Stimulated activated CD8-positive, alpha-beta memory T cell treated with anti-CD3 and anti-CD28 coated beads, Interleukin-15, amount 100 ng/mL, for 1 hour (primary cell): ENCODE results near the gene SLC6A13.
"Not testable (repeated sequence)": the region's sequence is repeated elsewhere in the genome, so short reads cannot be mapped to it uniquely, and the experiment has no call there.

Source experiments
- DNase-seq: peaks from one replicate; pipeline ENCODE4 v3.0.0-alpha.2; 2020; ENCODE audit warnings: low read depth

The SLC6A13 gene

GRCh38 chr12:264269-264668 lies 1.6 kb upstream of the SLC6A13 start:
- DNase-seq, result no peak

- DNase-seq, result no peak
These were observed 938 bp upstream of the SLC6A13 start for GRCh38 chr12:263574-263973.

- no peak for DNase-seq
These were observed 523 bp downstream of the SLC6A13 start for GRCh38 chr12:262113-262512.

GRCh38 chr12:257521-258321 lies 4.9 kb downstream of the SLC6A13 start:
- no peak for DNase-seq

DNA sequence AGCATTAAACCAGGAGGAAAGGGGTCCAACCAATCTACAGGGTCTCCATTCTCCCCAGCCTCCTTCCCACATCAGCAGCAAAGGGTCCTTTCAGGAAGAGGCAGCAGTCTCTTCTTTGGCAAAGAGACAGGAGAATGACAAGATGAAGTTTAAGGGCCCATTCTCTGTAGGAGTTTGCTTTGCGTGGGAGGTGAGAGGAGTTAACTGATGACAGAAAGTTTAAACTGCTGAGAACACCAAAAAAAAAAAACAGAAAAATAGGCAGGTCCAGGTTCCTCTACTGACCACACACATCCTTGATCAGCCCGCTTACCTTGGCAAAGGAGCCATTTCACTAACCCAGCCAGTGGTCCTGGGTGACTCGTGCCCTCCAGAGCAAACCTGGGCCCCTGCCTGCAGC lies 5.7 kb downstream of the SLC6A13 start:
- DNase-seq, result no peak

- DNase-seq, result no peak
These were observed 6.4 kb downstream of the SLC6A13 start for GRCh38 chr12:256225-256624.

DNA sequence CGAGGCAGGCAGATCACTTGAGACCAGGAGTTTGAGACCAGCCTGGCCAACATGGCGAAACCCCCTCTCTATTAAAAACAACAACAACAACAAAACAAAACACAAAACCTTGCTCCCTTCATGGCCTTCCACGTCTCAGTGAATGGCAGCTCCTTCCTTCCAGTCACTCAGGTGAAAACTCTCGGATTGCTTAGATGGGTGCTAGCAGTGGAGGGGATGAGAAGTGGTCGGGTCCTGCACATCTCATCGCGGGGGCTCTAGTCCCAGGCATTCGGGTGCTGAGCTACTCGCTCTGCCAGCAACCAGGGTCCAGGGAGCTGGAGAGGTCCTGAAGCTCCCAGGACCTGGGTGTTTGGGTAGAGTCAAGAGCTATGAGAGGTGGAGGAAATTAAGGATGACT lies 7.7 kb downstream of the SLC6A13 start:
- DNase-seq, result no peak

GRCh38 chr12:254039-254438 lies 8.6 kb downstream of the SLC6A13 start:
- no peak for DNase-seq

GRCh38 chr12:253116-253831 lies 9.4 kb downstream of the SLC6A13 start:
- no peak for DNase-seq

DNA sequence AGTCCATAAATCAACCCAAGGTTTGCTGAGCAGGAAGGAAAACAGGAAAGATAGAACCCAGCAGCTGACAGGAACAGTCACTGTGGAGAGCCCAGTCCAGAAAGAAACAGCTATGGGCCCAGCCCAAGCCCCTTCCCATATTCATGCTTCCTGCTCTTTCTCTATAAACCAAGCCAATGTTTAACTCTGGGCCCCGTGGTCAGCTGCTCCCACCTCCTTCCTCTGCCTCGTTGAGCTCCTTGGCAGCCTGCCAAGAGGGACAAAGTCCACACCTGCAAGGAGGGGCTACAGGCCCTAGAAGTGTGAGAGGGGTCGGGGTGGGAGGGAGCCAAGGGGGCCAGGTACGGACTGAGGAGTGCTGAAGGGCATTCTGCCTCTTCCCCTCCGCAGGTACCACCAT lies 10.0 kb downstream of the SLC6A13 start:
- no peak for DNase-seq

DNA sequence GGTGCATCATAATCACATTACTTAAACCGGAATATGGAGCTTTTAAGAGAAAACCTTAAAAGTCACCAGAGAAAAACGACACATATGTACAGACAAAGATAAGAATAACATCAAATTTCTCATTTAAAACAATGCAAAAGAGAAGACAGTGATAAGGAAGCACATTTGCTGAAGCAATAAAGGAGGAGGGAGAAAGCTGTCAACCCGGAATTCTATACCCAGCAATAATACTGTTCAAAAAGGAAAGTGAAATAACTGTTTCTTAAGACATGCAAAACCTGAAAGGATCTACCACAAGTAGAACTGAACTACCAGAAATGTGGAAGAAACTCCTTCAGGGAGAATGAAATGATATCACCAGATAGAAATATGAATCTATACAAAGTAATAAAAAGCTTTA lies 15.4 kb downstream of the SLC6A13 start:
- DNase-seq, result no peak

DNA sequence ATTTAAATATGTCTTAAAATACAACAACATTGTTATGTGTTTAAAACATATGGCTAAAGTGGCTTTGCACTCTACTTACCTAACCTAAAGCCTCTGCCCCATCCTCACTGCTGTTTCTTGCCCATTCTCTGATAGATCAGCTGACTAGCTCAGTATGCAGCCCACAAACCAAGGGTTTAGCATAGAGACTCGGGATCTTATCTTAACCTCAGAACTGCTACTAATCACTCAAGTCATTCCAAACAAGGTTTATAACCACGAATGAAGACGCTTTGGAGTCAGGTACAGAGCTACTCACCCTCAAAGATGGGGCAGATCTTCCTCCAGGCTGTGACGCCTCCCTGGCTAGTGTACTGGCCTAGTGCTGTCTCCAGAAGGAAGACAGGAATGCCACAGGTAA lies 19.3 kb downstream of the SLC6A13 start:
- DNase-seq, result no peak

DNA sequence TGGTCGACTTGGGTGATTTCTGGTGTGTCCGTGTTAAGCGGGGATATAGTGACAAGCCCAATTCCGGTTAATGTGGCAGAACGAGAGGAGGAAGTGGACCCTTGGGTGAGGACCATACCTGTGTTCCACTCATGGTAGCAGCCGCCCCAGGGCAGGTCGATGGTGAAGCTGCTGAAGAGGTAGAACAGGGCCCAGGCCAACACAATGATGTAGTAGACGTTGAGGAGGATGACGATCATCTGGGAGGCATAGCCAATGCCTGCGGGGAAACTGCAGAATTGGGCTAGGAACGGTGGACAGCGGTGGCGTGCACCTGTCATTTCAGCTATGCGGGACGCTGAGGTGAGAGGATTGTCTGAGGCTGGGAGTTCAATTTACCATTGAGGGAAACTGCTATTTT lies 20.1 kb downstream of the SLC6A13 start:
- DNase-seq, result no peak

DNA sequence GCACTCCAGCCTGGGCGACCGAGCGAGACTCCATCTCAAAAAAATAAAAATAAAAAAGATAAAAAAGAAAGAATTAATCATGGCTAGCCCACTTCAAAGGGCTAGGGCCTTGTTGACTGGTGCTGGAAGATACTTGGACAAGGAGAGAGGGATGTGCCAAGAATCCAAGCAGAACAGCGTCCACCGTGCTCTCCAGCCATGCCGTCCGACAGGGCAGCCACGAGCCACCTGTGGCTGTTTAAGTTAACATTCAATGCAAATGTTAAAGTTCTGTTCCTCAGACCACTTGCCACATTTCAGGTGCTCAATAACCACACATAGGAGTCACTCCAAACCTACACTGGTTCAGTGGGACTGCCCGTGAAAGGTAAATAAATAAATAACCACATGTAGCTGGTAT lies 21.4 kb downstream of the SLC6A13 start:
- no peak for DNase-seq

DNA sequence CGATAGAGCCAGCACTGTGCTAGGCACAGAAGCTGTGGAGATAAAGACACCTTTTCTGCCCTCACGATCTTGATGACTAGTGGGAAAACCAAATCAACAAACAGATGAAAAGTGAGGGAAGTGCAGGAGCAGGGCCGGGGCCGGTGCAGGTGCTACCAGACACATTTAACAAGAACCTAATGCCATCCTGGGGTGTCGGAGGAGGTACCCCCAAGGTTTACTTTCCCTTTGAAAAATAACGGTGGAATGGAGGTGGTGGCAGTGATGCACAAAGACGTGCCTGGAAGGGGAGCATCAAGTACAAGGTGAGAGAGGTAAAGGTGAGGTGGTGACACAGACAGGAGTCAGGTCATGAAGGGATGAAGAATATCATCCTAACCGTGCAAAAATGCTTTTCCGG lies 22.1 kb downstream of the SLC6A13 start:
- no peak for DNase-seq

DNA sequence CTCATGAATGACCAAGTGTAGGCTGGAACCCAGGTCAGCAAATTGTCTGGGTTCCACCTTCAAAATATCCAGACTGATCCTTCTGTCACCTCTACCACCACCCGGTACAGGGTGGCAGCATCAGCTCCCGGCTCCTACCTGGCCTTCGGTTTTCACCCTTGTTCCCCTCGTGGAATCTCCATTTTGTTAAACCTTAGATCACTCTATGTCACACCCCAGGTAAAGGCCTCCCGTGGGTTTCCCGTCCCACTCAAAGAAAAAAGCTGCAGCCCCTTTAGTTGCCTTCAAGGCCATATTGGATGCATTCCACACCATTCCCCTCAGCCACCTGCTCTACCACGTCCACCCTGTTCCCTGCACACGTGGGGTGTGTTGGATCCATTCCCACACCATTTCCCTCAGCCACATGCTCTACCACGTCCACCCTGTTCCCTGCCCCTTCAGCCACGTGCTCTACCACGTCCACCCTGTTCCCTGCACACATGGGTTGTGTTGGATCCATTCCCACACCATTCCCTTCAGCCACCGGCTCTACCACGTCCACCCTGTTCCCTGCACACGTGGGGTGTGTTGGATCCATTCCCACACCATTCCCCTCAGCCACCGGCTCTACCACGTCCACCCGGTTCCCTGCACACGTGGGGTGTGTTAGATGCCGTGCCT lies 23.8 kb downstream of the SLC6A13 start:
- DNase-seq, result no peak

GRCh38 chr12:238116-238515 lies 24.5 kb downstream of the SLC6A13 start:
- DNase-seq, result no peak

GRCh38 chr12:237026-237815 lies 25.4 kb downstream of the SLC6A13 start:
- no peak for DNase-seq

GRCh38 chr12:236445-236844 lies 26.2 kb downstream of the SLC6A13 start:
- no peak for DNase-seq

DNA sequence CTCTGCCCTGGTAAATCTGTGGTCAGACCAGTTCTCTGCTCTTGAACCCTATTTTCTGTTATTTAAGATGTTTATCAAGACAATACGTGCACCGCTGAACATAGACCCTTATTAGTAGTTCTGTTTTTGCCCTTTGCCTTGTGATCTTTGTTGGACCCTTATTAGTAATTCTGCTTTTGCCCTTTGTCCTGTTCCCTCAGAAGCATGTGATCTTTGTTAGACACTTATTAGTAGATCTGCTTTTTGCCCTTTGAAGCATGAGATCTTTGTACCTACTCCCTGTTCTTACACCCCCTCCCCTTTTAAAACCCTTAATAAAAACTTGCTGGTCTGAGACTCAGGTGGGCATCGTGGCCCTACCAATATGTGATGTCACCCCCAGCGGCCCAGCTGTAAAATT lies 26.7 kb downstream of the SLC6A13 start:
- DNase-seq, result not testable (repeated sequence)

DNA sequence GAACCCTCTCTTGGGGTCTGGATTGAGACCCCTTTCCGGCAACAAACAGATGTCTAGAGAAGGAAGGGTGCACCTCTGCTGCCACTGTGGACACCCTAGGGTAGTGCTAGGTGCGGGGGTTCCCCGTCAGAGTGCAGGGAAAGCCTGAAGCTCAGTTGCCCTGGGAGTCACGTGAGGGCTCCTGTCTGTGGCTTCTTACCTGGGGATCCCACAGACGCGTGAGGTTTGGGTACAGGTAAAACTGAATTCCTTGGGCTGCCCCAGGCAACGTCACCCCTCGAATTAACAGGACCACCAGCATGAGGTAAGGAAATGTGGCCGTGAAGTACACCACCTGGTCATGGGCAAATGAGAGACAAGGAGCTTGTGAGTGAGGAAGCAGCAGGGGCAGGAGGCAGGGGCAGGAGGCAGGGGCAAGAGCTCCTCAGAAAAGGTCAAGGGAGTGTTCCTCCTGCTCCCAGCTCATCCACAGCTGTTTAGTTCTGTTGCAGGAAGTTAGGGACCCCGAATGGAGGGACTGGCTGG lies 27.7 kb downstream of the SLC6A13 start:
- no peak for DNase-seq

- DNase-seq, result no peak
These were observed 28.6 kb downstream of the SLC6A13 start for GRCh38 chr12:234019-234418.
